ENCODE results near the gene RTEL1. TPM values are rescaled to one million over a fixed set of nuclear protein-coding genes. Genes with fewer than 3 reads are reported as not detected.
"Not testable (repeated sequence)": the region's sequence is repeated elsewhere in the genome, so short reads cannot be mapped to it uniquely, and the experiment has no call there.

Gene RTEL1
- total RNA-seq, 1 donor from 2014 or later, result 20.1 TPM

DNA sequence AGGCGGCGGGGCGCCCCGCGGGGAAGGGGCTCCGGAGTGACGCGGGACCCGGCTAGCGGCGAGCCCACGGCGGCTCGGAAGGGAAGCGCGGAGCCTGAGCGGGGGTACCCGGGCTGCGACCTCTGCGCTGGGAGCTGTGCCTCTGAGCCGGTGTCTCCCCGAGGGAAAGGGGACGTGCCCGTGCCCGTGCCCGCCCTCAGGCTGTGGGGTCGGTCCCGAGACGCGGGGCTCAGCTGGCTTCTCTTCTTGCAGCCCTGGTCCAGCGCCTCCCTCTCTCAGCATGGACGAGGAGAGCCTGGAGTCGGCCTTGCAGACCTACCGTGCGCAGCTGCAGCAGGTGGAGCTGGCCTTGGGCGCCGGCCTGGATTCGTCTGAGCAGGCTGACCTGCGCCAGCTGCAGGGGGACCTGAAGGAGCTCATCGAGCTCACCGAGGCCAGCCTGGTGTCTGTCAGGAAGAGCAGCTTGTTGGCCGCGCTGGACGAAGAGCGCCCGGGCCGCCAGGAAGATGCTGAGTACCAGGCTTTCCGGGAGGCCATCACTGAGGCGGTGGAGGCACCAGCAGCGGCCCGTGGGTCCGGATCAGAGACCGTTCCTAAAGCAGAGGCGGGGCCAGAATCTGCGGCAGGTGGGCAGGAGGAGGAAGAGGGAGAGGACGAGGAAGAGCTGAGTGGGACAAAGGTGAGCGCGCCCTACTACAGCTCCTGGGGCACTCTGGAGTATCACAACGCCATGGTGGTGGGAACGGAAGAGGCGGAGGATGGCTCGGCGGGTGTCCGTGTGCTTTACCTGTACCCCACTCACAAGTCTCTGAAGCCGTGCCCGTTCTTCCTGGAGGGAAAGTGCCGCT lies 50.4 kb downstream of the RTEL1 start:
- no peak for DNase-seq (ENCODE audit: extremely low read depth, low read depth, low spot score)

DNA sequence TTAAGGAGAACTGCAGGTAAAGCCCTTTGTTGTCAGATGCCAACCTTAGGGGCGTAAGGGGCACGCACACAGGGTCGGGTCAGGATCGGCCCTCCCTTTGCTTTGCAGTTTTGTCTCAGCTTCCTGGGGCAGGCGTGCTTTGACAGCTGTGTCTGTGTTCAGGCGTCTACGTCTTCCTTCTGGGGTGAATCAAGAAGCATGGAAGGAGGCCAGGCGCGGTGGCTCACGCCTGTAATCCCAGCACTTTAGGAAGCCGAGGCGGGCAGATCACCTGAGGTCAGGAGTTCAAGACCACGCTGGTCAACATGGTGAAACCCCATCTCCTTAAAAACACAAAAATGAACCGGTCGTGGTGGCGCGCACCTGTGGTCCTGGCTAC lies 51.0 kb downstream of the RTEL1 start:
- DNase-seq (ENCODE audit: extremely low read depth, low read depth, low spot score), result no peak

DNA sequence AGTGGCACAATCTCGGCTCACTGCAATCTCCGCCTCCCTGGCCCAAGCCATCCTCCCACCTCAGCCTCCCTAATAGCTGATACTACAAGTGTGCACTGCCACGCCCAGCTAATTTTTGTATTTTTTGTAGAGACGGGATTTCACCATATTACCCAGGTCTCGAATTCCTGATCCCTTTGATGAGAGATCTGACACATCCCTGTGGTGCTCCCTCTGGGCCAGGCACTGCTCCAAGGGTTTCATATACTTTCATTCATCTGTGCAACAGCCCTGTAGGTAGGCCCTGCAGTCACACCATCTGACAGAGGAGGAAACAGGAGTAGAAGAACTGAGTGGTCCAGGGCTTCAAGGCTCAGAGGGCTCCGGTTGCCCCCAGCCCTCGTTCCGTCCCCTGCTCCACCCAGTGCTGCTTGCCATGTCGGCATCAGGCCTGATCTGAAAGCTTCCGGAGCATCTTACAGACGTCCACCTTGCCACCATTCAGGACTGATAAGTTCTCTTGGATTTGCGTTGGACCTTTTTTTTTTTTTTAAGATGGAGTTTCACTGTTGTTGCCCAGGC lies 53.1 kb downstream of the RTEL1 start:
- DNase-seq (ENCODE audit: extremely low read depth, low read depth, low spot score), result no peak

DNA sequence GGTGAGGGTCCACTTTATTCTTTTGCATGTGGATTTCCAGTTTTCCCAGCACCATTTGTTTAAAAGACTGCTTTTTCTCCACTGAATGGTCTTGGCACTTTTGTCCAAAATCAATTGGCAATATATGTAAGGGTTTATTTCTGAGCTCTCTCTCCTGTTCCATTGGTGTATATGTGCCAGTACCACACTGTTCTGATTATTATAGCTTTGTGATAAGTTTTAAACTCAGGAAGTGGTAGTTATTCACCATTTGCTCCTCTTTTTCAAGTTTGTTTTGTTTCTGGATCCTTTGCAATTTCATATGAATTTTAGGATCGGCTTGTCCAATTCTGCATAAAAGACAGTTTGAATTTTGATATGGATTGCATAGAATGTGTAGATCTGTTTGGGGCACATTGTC lies 54.1 kb downstream of the RTEL1 start:
- no peak for DNase-seq (ENCODE audit: extremely low read depth, low read depth, low spot score)

DNA sequence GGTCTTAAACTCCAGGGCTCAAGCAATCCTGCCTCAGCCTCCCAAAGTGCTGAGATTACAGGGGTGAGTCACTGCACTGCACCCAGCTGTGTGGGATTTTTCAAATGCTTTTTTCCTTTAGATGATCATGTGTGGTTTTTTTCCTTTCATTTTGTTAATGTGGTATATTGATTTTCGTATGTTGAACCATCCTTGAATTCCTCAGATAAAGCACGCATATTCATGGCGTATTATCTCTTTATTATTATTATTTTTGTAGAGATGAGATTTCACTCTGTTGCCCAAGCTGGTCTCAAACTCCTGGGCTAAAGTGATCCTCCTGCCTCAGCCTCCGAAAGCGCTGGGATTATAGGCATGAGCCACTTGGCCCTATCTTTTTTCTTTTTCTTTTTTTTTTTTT lies 56.7 kb downstream of the RTEL1 start:
- no peak for DNase-seq (ENCODE audit: extremely low read depth, low read depth, low spot score)

DNA sequence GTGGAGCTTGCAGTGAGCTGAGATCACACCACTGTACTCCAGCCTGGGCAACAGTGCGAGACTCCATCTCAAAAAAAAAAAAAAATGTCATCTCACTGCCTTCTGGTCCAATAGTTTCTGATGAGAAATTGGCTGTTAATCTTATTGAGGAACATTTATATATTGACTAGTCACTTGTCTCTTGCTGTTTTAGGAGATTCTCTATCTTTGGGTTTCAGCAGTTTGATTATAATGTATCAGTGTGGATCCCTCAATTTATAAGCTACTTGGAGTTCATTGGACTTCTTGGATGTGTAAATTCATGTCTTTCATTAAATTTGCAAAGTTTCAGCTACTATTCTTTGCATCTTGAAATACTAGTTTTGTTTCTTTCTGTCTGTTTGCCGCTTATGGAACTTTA lies 60.9 kb downstream of the RTEL1 start:
- no peak for DNase-seq (ENCODE audit: extremely low read depth, low read depth, low spot score)

DNA sequence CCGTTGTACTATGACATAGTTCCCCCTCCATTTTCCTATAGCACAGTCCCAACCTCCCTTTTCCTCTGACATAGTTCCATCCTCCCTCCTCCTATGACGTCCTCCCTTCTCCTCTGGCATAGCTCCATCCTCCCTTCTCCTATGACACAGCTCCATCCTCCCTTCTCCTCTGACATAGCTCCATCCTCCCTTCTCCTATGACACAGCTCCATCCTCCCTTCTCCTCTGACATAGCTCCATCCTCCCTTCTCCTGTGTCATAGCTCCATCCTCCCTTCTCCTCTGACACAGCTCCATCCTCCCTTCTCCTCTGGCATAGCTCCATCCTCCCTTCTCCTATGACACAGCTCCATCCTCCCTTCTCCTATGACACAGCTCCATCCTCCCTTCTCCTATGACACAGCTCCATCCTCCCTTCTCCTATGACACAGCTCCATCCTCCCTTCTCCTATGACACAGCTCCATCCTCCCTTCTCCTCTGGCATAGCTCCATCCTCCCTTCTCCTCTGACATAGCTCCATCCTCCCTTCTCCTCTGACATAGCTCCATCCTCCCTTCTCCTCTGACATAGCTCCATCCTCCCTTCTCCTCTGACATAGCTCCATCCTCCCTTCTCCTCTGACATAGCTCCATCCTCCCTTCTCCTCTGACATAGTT lies 65.0 kb downstream of the RTEL1 start:
- not testable (repeated sequence) for DNase-seq (ENCODE audit: extremely low read depth, low read depth, low spot score)

DNA sequence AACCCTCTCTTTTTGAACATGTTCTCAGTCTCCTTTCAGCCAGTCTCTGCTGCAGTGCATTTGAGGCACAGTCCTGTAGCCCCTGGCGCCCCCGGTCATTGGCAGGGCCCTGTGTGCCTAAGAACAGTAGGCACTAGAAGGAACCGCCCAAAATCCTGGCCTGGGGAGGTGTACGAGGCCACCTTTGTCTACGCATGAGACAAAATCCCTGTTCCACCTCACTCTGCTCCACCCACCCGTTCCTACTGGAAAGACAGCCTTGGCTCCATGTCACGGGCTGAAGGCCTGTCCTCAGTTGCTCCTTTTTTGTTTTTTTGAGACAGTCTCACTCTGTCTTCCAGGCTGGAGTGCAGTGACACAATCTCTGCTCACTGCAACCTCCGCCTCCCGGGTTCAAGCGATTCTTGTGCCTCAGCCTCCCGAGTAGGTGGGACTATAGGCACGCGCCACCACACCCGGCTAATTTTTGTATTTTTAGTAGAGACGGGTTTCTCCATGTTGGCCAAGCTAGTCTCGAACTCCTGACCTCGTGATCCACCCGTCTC lies 72.1 kb downstream of the RTEL1 start:
- DNase-seq (ENCODE audit: extremely low read depth, low read depth, low spot score), result not testable (repeated sequence)

DNA sequence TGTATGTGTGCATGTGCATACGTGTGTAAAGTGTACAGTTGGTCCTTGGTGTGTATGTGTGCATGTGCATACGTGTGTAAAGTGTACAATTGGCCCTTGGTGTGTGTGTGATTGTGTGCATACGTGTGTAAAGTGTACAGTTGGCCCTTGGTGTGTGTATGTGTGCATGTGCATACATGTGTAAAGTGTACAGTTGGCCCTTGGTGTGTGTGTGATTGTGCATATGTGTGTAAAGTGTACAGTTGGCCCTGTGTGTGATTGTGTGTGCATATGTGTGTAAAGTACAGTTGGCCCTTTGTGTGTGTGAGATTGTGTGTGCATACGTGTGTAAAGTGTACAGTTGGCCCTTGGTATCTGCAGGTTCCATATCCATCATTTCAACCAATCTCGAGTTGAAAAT lies 73.3 kb downstream of the RTEL1 start:
- no peak for DNase-seq (ENCODE audit: extremely low read depth, low read depth, low spot score)

DNA sequence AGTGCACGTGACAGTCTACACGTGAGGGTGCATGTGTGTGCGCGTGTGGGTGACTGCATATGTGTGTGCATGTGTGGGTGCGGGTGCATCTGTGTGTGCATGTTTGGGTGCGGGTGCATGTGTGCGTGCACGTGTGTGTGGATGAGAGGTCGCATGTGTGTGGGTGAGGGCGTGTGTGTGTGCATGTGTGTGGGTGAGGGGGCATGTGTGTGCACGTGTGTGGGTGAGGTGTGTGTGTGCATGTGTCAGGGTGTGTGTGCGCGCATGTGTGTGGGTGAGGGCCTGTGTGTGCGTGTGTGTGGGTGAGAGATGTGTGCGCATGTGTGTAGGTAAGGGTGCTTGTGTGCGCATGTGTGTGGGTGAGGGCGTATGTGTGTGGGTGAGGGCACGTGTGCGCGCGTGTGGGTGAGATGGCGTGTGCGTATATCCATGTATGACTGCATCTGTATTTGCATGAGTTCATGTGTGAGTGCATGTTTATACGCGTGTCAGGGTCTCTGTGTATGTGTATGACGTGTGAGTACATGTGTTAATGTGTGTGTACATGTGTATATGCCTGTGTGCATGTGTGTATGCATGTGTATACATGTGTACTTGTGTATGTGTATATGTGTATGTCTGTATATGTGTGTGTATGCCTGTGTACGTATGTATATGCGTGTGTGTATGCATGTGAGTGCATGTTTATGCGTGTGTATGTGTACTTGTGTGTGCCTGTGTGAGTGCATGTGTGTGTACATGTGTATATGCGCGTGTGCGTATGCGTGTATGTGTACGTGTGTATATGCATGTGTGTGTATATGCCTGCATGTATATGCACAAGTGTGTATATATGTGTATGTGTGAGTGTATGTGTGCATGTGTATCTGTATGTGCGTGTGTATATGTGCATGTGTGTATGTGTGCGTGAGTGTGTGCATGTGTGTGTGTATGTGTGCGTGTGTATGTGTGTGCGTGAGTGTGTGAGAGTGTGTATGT lies 74.3 kb downstream of the RTEL1 start:
- no peak for DNase-seq (ENCODE audit: extremely low read depth, low read depth, low spot score)

DNA sequence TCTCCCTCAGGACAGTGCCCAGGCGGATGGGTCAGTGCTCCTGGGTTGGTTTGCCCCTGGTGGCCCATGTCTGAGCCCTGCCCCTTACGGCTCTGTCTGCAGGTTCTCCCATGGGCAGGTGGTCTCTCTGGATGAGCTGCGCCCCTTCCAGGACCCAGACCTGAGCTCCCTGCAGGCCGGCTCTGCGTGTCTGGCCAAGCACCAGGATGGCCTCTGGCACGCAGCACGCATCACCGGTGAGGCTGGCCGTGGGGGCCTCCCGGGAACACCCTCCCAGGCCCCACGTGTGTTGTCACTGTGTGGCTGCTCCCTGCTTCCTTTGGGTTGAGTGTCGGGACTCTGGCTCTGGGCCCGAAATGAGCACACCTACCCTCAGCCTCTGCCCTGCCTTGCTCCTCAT lies 75.0 kb downstream of the RTEL1 start:
- no peak for DNase-seq (ENCODE audit: extremely low read depth, low read depth, low spot score)

DNA sequence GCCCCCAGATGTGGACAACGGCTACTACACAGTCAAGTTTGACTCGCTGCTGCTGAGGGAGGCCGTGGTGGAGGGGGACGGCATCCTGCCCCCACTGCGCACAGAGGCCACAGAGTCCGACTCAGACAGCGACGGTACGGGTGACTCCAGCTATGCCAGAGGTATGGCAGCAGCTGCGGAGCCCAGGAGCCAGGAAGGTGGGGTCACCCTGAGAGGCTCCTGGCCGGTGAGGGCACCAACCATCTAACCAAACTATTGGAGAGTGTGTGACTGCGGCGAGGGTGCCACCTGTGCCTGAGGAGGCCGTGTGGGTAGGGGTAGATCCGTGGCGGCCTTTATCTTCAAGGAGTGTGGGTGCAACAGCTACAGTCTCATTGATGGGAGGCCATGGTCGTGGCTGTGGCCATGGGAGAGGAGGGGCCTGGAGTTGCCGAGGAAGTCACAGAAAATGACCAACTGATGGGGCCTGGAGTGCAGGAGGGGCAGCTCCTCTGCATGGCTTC lies 75.5 kb downstream of the RTEL1 start:
- DNase-seq (ENCODE audit: extremely low read depth, low read depth, low spot score), result no peak

DNA sequence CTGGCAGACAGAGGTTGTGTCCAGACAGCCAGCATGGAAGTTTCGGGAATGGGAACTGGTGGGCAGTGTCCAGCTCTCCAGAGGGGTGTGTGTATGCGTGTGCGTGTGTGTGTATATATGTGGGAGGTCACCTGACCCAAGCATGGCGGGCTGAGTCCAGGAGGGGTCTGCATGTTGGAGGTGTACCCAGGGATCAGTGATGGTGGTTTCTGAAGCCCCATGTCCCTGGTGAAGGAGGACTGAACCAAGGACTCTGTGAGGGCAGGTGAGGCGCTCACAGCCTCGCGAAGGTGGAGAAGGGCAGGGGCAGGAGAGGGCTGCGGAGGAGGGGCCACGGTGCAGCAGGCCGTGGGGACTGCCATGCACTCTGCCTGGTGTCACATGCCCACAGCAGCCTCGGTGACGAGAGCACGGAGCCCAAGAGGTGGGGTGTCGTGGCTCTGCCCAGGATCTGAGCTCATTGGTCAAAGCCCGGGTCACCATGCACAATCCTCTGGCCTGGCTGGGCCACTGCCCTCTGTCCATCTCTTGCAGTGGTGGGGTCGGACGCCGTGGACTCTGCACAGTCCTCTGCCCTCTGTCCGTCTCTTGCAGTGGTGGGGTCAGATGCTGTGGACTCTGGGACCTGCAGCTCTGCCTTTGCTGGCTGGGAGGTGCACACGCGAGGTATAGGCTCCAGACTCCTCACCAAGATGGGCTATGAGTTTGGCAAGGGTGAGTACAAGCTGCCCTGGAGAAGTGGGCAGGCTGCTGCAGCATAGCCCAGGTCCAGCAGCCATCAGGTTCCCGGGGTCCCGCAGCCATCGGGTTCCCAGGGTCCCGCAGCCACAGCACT lies 76.2 kb downstream of the RTEL1 start:
- no peak for DNase-seq (ENCODE audit: extremely low read depth, low read depth, low spot score)

DNA sequence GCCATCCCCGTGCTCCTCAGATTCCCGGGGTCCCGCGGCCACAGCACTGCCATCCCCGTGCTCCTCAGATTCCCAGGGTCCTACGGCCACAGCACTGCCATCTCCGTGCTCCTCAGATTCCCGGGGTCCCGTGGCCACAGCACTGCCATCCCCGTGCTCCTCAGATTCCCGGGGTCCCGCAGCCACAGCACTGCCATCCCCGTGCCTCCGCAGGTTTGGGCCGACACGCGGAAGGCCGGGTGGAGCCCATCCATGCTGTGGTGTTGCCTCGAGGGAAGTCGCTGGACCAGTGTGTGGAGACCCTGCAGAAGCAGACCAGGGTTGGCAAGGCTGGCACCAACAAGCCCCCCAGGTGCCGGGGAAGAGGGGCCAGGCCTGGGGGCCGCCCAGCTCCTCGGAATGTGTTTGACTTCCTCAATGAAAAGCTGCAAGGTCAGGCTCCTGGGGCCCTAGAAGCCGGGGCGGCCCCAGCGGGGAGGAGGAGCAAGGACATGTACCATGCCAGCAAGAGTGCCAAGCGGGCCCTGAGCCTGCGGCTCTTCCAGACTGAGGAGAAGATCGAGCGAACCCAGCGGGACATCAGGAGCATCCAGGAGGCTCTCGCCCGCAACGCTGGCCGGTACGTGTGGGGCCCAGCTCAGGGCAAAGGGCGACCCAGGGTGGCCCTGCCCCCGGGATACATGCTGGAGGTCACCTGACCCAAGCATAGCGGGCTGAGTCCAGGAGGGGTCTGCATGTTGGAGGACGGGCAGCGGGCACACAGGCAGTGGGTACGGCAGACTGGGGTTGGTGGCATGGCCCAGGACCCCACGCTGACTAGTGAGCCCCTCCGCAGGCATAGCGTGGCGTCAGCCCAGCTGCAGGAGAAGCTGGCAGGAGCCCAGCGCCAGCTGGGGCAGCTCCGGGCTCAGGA lies 77.1 kb downstream of the RTEL1 start:
- DNase-seq (ENCODE audit: extremely low read depth, low read depth, low spot score), result no peak

DNA sequence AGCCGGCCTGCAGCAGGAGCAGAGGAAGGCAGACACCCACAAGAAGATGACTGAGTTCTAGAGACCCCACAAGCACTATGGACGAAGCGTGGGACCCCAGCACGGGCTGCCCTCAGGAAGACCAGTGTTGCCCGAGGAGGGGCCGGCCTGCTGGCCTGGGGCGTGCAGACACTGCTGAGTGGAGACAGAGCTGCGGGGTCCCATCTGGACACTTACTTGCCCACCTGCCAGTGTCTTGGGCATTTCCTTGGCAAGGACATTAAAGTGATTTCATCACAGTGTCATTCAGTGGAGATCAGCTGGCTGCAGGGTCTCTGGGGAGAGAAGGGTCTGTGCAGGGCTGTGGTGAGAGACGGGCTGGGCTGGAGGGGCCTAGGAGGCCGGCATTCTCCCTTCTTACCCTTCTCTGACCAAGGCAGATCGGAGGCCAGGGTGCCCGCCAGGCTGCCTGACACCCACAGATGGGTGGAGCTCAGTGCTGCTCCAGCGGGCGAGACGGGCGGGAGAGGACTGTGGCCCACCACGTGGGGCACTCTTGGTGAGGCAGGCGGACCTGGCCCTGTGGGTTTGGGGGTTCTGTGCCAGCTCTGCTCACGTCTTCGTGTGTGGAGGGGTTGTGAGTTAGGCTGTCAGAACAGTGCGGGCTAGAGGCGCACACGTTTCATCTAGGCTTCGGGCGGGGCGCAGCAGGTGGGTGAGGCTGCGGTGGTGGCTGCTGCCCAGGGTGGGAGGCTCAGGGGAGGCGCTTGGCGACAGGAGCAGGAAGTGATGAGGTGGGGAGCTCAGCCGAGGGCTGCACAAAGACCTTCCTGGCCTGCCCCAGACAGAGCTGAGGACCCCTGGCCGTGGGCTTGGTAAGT lies 78.0 kb downstream of the RTEL1 start, which contains the start of gene LIME1:
TSS of gene LIME1 (plus strand) at position 806 of the 860 bp plus-strand sequence. CDS start 886 bp downstream, outside the sequence.
- DNase-seq (ENCODE audit: extremely low read depth, low read depth, low spot score), result no peak

DNA sequence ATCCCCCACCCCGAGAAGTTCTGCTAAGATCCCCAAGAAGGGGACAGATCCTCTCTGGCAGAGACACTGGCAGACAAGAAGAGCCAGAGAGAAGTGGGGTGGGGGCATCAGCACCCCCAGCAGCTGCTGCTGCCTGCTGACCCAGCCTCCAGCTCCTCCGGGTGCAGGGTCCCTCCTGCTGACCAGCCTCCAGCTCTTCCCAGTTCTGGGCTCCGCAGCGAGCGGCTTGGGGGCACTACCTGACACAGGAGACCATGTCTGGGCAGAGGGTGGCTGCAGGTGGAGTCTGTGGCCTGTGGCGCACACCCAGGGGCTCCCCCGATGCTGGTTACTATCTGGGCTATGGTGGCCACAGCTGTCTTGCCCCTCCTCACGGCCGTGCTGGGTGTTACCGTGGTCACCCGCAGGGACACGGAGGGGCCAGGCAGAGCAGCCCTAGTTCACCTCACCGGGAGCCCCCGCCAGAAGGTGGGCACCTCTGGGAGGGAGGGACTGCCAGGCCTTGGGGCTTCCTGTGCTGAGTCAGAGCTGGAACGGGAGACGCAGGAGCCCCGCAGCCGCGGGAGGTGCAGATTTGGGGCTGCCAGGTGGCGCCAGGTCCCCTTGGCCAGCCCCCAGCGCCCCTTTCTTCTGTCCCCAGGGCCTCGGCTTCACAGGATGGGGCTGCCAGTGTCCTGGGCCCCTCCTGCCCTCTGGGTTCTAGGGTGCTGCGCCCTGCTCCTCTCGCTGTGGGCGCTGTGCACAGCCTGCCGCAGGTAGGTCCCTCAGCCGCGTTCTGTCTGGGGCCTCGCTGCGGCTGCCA lies 79.0 kb downstream of the RTEL1 start:
- no peak for DNase-seq (ENCODE audit: extremely low read depth, low read depth, low spot score)

DNA sequence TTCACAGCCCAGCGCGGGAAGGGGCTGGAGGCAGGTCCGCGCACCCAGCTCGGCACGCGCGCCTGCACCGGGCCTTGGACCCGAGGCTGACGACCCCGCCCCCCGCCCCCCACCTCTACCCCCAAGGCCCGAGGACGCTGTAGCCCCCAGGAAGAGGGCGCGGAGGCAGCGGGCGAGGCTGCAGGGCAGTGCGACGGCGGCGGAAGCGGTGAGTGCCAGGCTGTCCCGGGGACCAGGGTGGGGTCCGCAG lies 79.5 kb downstream of the RTEL1 start:
- no peak for DNase-seq (ENCODE audit: extremely low read depth, low read depth, low spot score)
